H1 (cell line): ENCODE results near the gene SRRT. TPM values are rescaled to one million over a fixed set of nuclear protein-coding genes. Genes with fewer than 3 reads are reported as not detected.

ENCODE experiments used
- ATF2 ChIP-seq: IDR thresholded peaks from 2 replicates; pipeline ENCODE4 v1.6.1; 2012; ENCODE audit warnings: low read length, inconsistent platforms
- FOSL1 ChIP-seq: IDR thresholded peaks from 2 replicates; pipeline ENCODE4 v1.6.1; 2011; ENCODE audit warnings: mild to moderate bottlenecking, low read depth, low read length, moderate library complexity; ENCODE audit not compliant: insufficient read depth
- POLR2A ChIP-seq, 2 experiments: IDR thresholded peaks; 1 replicate in 1 of 2; 2 replicates in 1 of 2; pipeline ENCODE4 v1.6.1; 2011; ENCODE audit warnings: low read depth in 2 of 2, low read length in 2 of 2, mild to moderate bottlenecking in 2 of 2; ENCODE audit errors: control extremely low read depth in 1 of 2
- polyA plus RNA-seq, 7 experiments: library from polyadenylated mRNA; depleted of rRNA in 3 of 7; stranded (reverse) in 5 of 7; unstranded in 2 of 7; fragments of >200 nt in 5 of 7; fragments of 200-250 nt in 2 of 7; gene quantifications; 1 replicate in 5 of 7; 2 replicates in 1 of 7; 4 replicates in 1 of 7; pipeline versions ENCODE4 v1.2.1 to v1.2.3, GENCODE V29; 2011 to 2013; ENCODE audit warnings: missing spikeins in 2 of 7, mixed read lengths in 2 of 7
- total RNA-seq: library from RNA; stranded (reverse); fragmentation: NEBNext Ultra II Directional; extraction: Animal tissue kit (Norgen Biotek cat#: 25700); gene quantifications from 2 replicates; pipeline ENCODE4 v1.2.1, GENCODE V29; 2021

The SRRT gene
- total and polyA plus RNA-seq, 2 of the 8 experiments (the other 6 are each of a cell fraction or from before 2014, with no cell fraction given): 66.7 to 237 TPM

- TF ChIP-seq FOSL1 (no peak), POLR2A (IDR thresholded peaks at IDR 0.05; ENCODE audit: control extremely low read depth in 1 of 2, low read depth in 2 of 2, low read length in 2 of 2) (no peak), ATF2 (no peak)
Measured at GRCh38 chr7:100865372-100865911, 9.5 kb upstream of the SRRT start (continued).
